GM11168 (cell line): ENCODE measurements around the gene MGMT.

ENCODE experiments used
- in situ Hi-C: fragments of 300-500 bp; cut with MboI; formaldehyde crosslinking; loops from one replicate; pipeline ENCODE4 v1.12.0; 2022; ENCODE audit warnings: low sequenced_read_pairs; ENCODE audit not compliant: unreplicated experiment

Gene MGMT

DNA sequence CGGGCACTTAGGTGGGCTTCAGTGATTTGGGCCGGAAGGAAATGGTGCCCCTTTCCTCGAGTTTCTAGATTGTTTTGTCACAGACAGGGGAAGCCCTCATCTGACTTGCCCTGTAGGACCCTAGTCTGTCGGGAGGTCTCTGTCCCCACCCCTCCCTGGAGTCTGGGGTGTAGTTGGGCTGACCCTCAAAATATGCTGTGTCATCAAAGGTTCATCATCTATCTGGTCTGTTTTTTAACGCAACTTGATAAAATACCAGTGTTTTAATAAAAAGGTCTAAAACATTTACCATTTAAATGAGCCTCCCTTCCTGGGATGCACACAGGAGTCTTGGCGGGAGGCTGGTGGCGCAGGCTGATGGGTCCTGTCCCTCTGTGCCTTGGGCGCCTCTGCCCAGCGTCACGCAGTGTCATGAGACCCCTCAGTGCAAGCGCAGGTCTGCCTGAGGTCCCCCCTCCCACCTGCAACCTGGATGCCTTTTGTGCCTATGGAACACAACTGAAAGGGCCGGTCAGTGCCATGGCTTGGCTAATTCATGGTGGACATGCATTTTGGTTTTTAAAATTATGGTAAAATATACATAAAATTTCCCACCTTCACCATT lies 146.4 kb downstream of the MGMT start:
- in situ Hi-C loops: no loop called here

DNA sequence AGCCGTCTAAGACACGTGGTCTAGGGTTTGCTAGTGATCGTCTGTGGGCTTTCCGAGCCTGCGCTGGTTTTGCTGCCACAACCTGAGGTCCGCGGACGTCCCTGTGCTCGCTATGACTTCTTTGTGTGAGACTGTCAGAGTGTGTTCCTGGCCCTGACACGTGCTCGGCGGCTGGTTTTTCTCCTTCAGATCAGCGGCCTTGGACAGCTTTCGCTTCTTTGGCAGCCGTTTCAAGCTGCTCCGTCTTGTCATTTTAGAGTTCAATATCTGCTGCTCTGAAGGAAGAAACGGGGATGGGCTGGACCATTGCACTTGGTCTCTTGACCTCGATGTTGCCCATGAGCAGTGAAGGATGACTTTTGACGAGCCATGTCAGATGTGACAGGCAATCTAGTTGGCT lies 147.3 kb downstream of the MGMT start:
- in situ Hi-C loops: no loop called here

DNA sequence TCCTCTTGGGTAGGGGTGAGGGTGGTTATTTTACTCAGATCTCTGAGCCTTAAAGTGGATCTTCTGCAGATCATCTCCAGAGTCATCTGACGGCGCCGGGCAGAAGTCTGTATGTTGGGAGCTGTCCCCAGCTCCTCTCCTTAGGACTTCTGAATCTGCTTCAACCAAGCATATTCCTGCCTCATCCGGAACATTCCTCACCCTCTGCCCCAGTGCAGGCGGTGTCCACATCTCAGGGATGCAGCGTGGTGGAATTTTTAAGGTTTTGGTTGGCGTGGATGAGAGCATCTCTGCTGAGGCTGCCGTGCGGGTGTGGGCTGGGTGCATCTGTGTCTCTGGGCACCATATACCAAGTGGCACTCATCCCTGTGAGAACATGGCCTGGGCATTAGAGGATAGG lies 148.3 kb downstream of the MGMT start:
- in situ Hi-C loops: no loop called here

DNA sequence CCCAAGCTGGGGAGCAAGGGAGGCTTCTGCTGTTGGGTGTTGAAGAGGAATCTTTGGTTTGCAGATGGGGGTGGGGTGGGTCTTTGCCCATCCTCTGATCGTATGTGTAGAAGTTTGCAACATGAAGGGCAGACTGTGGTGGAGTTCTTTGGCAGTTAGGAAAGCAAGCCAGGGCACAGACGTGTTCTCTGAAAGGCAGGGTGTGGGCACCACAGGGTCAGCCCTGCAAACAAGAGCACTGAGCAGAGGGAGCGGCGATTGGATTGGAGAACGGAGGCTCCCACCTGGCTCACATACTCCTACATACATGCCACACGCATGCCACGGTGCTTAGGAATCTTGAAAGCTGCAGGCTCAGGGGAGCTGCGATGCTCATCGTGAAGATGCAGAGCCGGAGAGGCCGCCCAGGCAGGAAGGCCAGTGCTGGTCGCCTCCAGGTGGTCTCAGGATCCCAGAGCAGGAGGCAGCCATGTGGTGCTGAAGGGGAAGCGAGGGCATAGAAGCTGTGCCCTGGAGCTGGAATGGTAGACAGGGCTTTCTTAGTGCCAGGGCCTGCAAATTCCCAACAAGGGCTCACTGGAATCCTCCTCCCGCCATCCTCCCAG lies 149.0 kb downstream of the MGMT start:
- in situ Hi-C loops: no loop called here

DNA sequence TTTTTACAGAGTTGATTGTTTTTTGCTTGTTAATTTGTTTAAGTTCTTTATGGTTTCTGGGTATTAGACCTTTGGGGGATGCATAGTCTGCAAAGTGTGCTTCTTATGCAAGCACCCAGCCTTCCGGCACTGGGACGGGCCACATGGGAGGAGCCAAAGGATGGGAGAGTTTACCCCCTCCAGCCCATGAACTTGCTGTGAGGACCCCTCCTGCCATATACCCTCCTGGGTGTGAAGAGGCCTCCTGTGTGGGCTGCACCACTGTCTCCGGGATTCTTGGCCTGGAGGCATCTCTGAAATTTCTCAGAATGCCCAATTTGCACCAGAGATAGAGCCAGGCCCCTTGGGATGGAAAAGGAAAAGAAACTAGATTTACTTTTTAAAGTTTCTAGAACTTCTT lies 150.7 kb downstream of the MGMT start:
- in situ Hi-C loops: no loop called here

DNA sequence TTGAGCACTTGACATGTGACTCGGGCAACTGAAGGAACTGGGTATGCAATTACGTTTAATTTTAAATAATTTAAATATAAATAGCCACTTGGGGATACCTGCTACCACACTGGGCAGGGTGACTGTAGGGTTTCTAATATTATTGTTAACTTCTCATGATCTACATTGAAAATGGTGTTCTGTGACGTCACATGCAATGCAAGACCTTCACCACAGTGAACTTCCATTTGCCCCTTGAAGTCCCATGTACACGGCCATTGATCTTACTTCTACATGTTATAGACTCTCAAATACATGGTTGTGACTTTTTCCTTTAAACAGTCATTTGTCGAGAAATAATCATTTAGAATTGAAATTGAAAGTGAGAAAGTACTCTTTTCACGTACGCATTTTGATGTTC lies 154.0 kb downstream of the MGMT start:
- in situ Hi-C loops: no loop called here

DNA sequence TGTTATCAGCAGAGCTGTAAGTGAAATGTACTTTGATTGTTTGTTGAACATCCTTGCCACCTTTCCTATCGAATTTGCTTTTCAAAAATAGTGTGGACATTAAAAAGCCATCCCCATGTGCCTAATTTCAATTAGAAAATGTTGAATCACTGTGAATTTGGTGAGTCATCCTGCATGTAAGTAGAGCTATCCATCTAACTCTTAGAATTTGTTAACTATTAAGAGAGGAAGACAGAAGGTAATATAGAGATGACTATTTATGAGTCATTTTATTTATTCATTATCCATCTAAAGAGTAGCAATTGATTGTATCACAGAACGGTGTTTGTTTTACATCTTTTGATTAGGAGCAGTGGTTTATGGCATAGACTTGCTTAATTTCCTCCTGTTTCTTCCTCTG lies 154.7 kb downstream of the MGMT start:
- in situ Hi-C loops: no loop called here

DNA sequence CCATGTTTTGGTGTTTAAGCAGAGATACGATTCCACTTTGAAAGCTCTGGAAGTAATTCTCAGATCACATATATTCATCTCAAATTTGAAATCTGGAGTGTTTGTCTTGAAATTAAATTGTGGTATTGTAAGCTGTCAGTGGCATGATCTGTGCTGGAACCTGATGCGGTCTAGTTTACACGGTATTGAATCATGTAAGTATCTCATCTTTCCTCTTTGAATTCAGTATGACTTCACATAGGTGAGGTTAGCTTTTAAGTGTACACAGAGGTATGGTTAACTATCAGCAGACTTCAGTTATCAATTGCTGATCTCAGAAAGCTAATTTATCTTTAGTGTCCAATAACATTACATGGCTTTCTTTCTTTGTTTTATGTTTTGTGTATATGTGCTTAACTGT lies 155.2 kb downstream of the MGMT start:
- in situ Hi-C loops: no loop called here

DNA sequence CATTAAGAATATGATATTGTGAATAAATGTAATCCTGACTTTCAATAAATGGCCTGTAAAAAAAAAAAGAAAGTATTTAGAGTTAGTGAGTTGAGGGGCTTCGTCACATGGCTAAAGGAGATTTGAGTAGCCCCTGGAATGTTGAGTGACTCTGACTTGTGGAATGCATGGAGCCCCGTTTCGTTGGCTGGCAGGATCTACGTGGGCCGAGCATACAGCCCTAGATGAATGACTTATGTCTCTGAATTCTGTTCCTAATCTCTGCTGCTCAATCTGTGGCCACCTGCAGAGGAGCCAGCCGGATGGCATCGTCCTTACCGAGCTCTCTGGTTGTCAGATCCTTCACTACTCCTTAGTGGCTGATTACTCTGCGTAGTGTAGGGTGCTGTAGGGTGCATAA lies 155.7 kb downstream of the MGMT start:
- in situ Hi-C loops: no loop called here

DNA sequence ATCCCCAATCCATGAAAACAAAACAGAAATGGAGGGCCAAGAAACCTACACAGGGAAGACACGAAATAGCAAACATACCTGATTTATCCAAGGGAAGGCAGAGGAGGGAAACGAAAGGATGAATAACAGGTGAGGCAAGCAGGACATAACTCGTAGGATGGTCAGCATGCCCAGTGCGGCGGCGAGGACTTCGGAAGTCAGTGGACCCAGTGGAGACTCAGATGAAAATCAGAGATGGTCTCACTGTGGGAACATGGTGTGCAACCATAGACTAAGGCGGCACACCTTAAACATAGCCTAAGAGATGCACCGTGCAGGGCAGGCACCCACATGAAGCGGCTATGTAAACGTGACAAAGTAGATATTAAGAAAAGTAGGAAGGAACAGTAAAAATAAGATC lies 157.5 kb downstream of the MGMT start:
- in situ Hi-C loops: no loop called here

DNA sequence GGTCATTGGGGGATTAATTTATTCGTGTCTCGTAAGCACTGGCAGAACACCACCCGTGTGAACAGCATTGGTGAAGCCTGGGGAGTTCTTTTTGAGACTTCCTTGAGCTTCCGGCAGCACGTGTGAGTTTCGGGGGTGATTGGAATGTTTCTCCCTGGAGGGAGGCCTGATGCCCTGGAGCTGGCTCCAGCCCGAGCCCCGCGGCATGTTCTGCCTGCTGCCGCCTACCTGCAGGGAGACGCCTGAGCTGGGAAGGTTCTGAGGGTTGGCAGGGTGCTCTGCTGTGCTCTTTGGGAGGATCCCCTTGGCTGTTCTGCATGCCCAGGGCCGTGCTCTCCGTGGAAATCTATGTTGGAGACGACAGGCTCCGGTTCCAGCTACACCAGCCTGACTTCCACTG lies 159.3 kb downstream of the MGMT start:
- in situ Hi-C loops: no loop called here

DNA sequence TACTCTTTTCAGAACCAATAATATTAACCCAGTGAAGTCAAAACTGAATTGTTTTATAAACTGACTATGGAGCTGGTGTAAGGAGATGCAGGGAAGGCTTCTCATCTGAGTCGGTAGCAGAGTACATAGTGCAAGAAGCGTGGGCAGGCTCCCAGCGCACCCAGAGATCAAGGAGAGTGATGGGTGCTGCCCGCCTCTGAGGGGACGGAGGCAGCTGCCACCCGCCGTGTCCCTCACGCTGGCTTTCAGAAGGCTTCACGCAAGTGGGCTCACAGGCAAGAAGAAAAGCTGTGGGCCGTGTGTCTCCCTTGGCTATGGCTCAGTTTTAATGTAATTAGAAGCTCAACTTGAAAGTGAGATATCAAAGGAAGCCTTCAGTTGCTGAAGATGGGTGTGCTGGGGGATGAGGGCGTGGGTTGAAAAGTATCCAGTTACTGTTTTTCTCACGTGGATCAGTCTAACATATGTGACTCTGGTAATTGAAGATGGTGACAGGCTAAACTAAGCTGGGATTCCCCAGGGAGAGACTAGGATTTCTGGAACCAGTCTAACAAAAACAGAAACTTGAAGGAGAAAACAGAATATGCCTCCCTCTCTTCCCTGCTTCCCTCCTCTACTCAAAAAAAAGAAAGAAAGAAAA lies 159.9 kb downstream of the MGMT start:
- in situ Hi-C loops: no loop called here

DNA sequence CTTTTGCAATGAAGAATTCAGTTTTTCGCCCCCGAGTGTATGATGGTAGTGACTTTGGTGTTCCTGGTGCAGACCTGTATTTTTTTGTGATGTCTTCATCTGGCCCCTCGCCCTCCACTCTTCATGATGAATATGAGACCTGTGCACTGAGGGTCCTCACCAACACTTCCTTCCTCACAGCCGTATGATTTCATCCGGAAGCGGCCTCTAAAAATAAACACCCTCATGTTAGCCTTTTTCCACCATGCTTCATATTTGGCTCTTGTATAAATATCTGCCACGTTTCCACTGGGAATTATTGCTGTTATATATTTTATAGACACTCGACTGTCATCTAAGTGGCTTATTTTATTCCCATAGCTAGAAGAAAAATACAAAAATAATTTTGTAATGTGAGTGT lies 160.4 kb downstream of the MGMT start:
- in situ Hi-C loops: no loop called here

DNA sequence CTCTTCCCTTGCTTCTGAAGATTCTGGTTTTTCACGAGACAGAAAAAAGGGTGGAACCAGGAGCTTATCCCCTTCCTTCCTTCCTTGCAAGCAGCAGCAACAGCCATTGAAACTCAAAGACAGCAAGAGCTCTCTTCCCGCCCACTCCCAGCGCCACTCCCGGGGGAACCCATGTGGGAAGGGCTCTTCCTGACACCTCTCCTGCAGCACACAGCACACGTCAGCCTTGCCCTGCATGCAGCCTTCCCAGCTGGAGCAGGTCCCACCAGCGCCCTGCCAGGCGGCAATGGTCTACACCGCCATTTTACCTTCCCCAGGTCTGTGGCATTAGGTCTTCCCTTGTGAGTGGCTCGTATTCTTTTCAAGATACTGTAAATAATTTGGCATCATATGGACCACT lies 161.8 kb downstream of the MGMT start:
- in situ Hi-C loops: no loop called here

DNA sequence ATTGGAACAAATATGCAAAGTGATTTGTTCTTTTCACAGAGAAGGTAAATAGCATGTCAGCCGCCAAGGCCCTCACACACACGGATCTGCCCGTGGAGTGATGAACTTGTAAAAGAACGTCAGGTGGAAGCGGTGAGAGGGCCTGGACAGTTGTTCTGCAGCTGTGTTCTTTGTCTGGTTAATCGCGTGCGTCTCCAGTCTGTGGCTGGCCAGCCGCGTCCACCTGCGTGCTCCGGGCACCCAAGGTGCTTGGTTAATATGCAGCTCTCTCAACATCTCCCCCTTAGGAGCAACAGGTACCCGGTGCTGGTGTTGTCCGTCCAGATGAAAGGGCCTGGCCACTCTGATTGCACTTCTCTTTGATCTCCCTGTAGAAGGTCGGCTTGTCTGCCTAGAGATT lies 162.9 kb downstream of the MGMT start:
- in situ Hi-C loops: no loop called here

DNA sequence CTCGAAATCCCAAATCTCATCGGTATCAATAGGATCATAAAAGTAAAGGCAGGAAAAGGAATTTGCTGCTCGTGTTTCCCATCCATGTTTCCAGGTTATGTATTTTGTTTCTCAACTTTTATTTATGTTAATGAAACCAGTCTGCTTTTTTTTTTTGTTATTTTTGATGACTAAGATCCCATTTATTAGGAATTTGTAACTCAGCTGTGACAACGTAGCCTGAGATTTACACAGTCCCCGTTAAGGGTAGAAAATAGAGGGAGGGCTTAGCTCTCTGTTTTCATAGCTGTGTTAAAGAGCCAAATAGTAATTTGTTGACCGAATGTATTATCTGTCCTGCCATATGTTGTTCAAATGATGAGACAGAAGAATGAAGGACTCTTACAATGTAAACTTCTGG lies 164.0 kb downstream of the MGMT start:
- in situ Hi-C loops: no loop called here

DNA sequence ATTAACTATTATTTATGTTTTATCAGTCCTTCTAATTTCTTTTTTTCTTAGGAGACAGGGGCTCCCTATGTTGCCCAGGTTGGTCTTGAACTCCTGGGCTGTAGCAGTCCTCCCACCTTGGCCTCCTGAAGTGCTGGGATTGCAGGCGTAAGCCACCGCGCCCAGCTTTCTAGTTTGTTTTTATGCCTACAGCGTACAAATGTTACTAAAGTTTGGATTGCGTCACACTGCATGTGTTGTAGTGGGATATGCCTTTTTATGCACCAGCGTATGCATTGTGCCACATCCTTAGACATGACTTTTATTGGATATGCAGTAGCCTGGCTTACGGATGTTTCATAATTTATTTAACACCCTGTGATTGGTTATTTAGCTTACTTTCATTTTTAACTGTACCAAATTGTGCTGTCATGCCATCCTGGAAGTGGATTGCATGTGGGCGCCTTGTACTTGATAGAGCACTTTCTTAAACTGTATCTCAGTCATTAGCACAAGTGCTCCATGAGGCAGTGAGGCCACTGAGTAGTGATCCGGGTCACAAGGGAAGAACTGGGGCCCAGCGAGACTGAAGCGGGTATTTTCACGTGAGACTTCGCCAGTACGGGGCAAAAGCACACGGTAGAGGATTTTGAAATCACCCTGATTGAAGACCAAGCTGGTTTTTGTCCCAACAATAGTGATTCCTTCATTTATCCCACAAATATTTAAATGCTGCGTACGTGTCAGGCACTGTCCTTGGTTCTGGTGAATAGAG lies 165.0 kb downstream of the MGMT start:
- in situ Hi-C loops: no loop called here

DNA sequence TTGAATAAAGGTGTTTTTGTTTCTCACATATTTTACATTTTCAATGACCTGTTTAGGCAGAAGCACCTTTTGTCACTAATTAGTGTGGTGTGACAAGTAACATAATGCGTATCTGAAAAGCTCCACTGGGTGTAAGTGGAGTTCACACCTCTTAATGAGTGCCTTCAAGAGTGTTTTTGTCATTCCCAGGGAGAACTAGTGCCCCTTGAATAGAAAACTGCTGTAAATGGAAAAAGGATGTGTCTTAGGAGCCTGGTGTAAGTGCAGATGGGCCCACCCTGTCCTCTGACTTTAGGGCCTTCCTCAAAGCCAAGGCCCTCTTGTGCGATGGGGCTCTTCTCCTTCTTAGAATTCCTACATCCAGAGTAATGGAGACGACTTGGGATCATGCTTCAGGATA lies 170.0 kb downstream of the MGMT start:
- in situ Hi-C loops: no loop called here

DNA sequence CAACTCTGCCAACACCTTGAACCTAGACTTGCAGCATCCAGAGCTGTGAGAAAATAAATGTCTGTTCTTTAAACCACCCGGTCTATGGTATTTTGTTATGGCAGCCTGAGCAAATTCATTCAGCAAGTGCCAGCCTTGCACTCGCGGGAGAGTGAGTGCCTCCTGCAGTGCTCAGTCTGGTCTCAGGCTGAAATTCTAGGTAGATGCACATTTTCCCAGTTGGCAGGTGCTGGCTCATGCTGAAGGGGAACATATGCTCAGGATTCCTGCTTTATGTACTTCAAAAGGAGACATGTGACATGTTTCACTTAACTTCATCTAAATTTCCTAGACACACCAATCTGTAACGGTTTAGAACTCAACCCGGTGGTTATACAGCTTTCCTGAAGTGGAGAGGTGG lies 170.8 kb downstream of the MGMT start:
- in situ Hi-C loops: no loop called here

DNA sequence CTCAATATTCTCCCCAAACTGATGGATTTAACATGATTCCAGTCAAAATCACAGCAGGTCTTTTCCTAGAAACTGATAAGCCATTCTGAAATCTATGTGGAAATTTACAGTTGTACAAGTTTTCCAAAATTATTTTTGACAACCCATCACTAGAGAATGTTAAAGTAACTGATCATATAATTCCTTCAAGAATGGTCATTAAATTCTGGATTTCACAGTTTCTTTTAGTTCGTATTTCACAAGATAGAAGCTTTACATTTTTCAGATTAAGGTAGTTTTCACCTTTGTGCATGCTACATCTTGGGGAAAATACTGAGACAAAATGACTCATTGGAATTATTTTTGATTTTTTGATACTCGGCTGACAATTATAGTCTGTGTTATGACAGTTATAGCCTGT lies 174.3 kb downstream of the MGMT start:
- in situ Hi-C loops: no loop called here

DNA sequence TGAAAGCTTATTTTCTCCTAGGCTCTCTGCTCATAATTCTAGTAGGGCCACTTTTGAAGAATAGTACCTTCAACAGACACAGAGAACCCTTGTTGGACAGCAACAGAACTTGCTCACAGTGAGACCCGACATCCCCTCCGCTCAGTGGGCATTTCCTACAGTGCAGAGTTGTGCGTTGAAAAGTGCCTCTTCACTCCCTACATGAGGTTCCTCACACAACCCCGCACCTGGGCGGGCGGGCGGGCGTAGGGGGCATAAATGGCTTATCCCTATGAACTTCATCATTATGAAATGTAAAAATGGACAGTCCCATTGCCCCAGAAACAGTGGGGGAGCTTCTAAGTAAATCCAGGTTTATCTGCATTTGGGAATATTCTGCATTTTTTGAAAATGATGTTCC lies 174.9 kb downstream of the MGMT start:
- in situ Hi-C loops: no loop called here
